ENCODE data around the gene GTPBP4.

The GTPBP4 gene

GRCh38 chr10:995559-995926 lies 7.3 kb downstream of the GTPBP4 start:
- no peak for DNase-seq (ENCODE audit: low read depth)
- no peak overlapping the region for H3K4me3 ChIP-seq (ENCODE audit: low read depth, low read length)
- TF ChIP-seq CTCF (IDR thresholded peaks at IDR 0.05; ENCODE audit: insufficient read depth, low read depth, low read length, missing control alignments): no peak

- no peak overlapping the region for H3K4me3 ChIP-seq (ENCODE audit: low read depth, low read length)
- DNase-seq (ENCODE audit: low read depth): no peak
Measured at GRCh38 chr10:996031-996430, 7.8 kb downstream of the GTPBP4 start.

GRCh38 chr10:997266-998022 lies 9.2 kb downstream of the GTPBP4 start:
- H3K4me3 ChIP-seq (ENCODE audit: low read depth, low read length): no peak overlapping the region
- no peak for DNase-seq (ENCODE audit: low read depth)
- TF ChIP-seq CTCF (IDR thresholded peaks at IDR 0.05; ENCODE audit: insufficient read depth, low read depth, low read length, missing control alignments): no peak

More at GRCh38 chr10:996031-996430, 7.8 kb downstream of the GTPBP4 start:
- TF ChIP-seq CTCF (IDR thresholded peaks at IDR 0.05; ENCODE audit: insufficient read depth, low read depth, low read length, missing control alignments): no peak

- DNase-seq (ENCODE audit: low read depth): no peak
- H3K4me3 ChIP-seq (ENCODE audit: low read depth, low read length): no peak overlapping the region
- no peak for TF ChIP-seq CTCF (IDR thresholded peaks at IDR 0.05; ENCODE audit: insufficient read depth, low read depth, low read length, missing control alignments)
Measured at GRCh38 chr10:1002425-1003006, 14.3 kb downstream of the GTPBP4 start.

GRCh38 chr10:1003884-1004670 lies 15.8 kb downstream of the GTPBP4 start:
- DNase-seq (ENCODE audit: low read depth): no peak
- H3K4me3 ChIP-seq (ENCODE audit: low read depth, low read length): no peak overlapping the region
- no peak for TF ChIP-seq CTCF (IDR thresholded peaks at IDR 0.05; ENCODE audit: insufficient read depth, low read depth, low read length, missing control alignments)

- no peak for DNase-seq (ENCODE audit: low read depth)
Measured at GRCh38 chr10:1006573-1006972, 18.3 kb downstream of the GTPBP4 start.

More at GRCh38 chr10:1006573-1006972, 18.3 kb downstream of the GTPBP4 start:
- no peak overlapping the region for H3K4me3 ChIP-seq (ENCODE audit: low read depth, low read length)
- no peak for TF ChIP-seq CTCF (IDR thresholded peaks at IDR 0.05; ENCODE audit: insufficient read depth, low read depth, low read length, missing control alignments)

Measured in GM12865 (cell line).